ENCODE data around the gene INHBA.

DNA sequence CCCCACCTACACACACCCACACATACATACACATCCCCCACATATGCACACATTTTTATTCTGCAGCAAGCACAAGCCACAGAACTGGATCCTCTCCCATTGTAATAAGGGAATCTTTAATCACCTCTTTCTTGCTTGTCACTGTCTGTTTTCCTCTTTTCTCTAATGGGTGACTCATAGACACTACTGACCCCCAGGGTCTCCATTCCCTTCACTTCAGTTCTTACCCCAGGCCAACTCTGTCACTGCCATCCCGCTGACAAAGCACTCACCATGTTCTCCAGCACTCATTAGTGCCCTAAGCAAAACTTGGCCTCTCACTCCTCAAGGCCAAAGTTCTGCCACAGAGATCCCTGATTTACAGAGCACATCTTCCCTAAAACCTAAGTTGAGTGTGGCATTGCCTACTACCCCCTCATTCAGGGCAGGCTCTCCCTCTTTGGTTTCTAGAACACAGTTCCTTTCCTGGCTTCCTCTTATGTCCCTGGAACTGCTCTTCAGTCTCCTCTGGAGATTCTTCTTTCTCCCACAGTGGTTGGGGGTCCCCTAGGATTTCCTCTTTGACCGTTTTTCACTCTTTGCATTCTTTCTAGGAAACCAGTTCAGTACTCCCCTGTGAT lies 39.6 kb upstream of the INHBA start:
- TF ChIP-seq, protein P1, sequence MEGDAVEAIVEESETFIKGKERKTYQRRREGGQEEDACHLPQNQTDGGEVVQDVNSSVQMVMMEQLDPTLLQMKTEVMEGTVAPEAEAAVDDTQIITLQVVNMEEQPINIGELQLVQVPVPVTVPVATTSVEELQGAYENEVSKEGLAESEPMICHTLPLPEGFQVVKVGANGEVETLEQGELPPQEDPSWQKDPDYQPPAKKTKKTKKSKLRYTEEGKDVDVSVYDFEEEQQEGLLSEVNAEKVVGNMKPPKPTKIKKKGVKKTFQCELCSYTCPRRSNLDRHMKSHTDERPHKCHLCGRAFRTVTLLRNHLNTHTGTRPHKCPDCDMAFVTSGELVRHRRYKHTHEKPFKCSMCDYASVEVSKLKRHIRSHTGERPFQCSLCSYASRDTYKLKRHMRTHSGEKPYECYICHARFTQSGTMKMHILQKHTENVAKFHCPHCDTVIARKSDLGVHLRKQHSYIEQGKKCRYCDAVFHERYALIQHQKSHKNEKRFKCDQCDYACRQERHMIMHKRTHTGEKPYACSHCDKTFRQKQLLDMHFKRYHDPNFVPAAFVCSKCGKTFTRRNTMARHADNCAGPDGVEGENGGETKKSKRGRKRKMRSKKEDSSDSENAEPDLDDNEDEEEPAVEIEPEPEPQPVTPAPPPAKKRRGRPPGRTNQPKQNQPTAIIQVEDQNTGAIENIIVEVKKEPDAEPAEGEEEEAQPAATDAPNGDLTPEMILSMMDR (conservative IDR thresholded peaks at IDR 0.05 in 1 of 2, IDR thresholded peaks at IDR 0.05 in 1 of 2; ENCODE audit: low read depth in 1 of 2, low read length in 2 of 2): no peak
- TF ChIP-seq EZH2 (IDR thresholded peaks at IDR 0.05; ENCODE audit: low read length, missing control alignments): no peak
